Activated CD4-positive, alpha-beta T cell treated with anti-CD3 and anti-CD28 coated beads, Interleukin-2, amount 50 U/mL, for 24 hours (primary cell): Measurements from ENCODE around the gene EIPR1.

Experiments used
- DNase-seq, 2 donors: peaks; one replicate each; pipeline ENCODE4 v3.0.0-alpha.2; 2020; ENCODE audit warnings: low read depth in 1 of 2, low spot score in 1 of 2

EIPR1 gene

GRCh38 chr2:3377612-3378432, at the start of gene EIPR1:
Gene EIPR1 (minus strand): TSS chr2:3377818. CDS start chr2:3377689, 129 bp downstream.
- DNase-seq = peak; percentile 84 to 95

- DNase-seq = no peak
These were observed 49.7 kb upstream of the EIPR1 start for GRCh38 chr2:3427272-3427671.

GRCh38 chr2:3426615-3427014, 49.0 kb upstream of the EIPR1 start:
- no peak for DNase-seq

GRCh38 chr2:3424171-3424795, 46.7 kb upstream of the EIPR1 start:
- no peak for DNase-seq

- peak; percentile 70 to 74 for DNase-seq
These were observed 46.0 kb upstream of the EIPR1 start for GRCh38 chr2:3423492-3424170.

GRCh38 chr2:3422161-3422779, 44.7 kb upstream of the EIPR1 start:
- no peak for DNase-seq

GRCh38 chr2:3421580-3421979, 44.0 kb upstream of the EIPR1 start:
- DNase-seq = no peak

GRCh38 chr2:3420769-3421397, 43.3 kb upstream of the EIPR1 start:
- no peak for DNase-seq

GRCh38 chr2:3420076-3420768, 42.6 kb upstream of the EIPR1 start:
- no peak for DNase-seq

GRCh38 chr2:3418766-3419404, 41.3 kb upstream of the EIPR1 start:
- no peak for DNase-seq

GRCh38 chr2:3414133-3414860, 36.7 kb upstream of the EIPR1 start:
- DNase-seq = no peak

- no peak for DNase-seq
These were observed 36.1 kb upstream of the EIPR1 start for GRCh38 chr2:3413697-3414096.

- DNase-seq = no peak
These were observed 33.5 kb upstream of the EIPR1 start for GRCh38 chr2:3411103-3411502.

GRCh38 chr2:3409627-3410170, 32.1 kb upstream of the EIPR1 start:
- DNase-seq = no peak

GRCh38 chr2:3408781-3409180, 31.2 kb upstream of the EIPR1 start:
- no peak for DNase-seq

GRCh38 chr2:3406501-3406900, 28.9 kb upstream of the EIPR1 start:
- no peak for DNase-seq

- no peak for DNase-seq
These were observed 28.3 kb upstream of the EIPR1 start for GRCh38 chr2:3405876-3406275.

- no peak for DNase-seq
These were observed 27.7 kb upstream of the EIPR1 start for GRCh38 chr2:3405307-3405706.

- DNase-seq = no peak
These were observed 26.8 kb upstream of the EIPR1 start for GRCh38 chr2:3404349-3404894.
